CD4-positive, alpha-beta T cell (primary cell): ENCODE measurements around the gene NR5A1. TPM values are rescaled to one million over a fixed set of nuclear protein-coding genes. Genes with fewer than 3 reads are reported as not detected.

ENCODE experiments used
- ATAC-seq: fragments of 200-7000 bp; cut with Tn5 transposase; one replicate; pipeline ENCODE4 v1.10.0; 2022; ENCODE audit warnings: mild to moderate bottlenecking; ENCODE audit not compliant: poor library complexity
- CTCF ChIA-PET: fragments of 350-600 bp; sonication (Branson Sonifier 250); formaldehyde crosslinking; loops from one replicate; lab custom pipeline; 2021; ENCODE audit warnings: antibody characterized with exemption, inconsistent platforms; lab: Charles Lee
- POLR2A ChIA-PET: fragments of 350-600 bp; sonication (Branson Sonifier 250); formaldehyde crosslinking; loops from one replicate; lab custom pipeline; 2021; ENCODE audit warnings: antibody characterized with exemption, inconsistent platforms; lab: Charles Lee
- DNase-seq, 14 experiments: peaks; one replicate each; pipeline ENCODE4 v3.0.0-alpha.2; 2013 to 2020; ENCODE audit warnings: mixed read lengths in 2 of 14
- H3K27ac ChIP-seq, 2 donors: one replicate each; pipeline versions ENCODE4 v1.5.1 to v1.7.0; 2013; ENCODE audit warnings: low read length in 2 of 2, low read depth in 1 of 2, mild to moderate bottlenecking in 1 of 2
- H3K27me3 ChIP-seq, 2 experiments: 1 replicate in 1 of 2; 2 replicates in 1 of 2; pipeline versions ENCODE4 v1.6.1 to v1.7.0; 2013; ENCODE audit warnings: low read length in 2 of 2, control low read depth in 1 of 2, mild to moderate bottlenecking in 1 of 2, moderate library complexity in 1 of 2; ENCODE audit not compliant: insufficient read depth in 2 of 2, control insufficient read depth in 1 of 2
- H3K36me3 ChIP-seq: one replicate; pipeline ENCODE4 v1.6.1; 2013; ENCODE audit warnings: low read length, control low read depth; ENCODE audit not compliant: insufficient read depth
- H3K4me1 ChIP-seq: one replicate; pipeline ENCODE4 v1.6.1; 2013; ENCODE audit warnings: low read length, control low read depth; ENCODE audit not compliant: insufficient read depth
- H3K4me3 ChIP-seq: one replicate; pipeline ENCODE4 v1.5.1; 2013; ENCODE audit warnings: mild to moderate bottlenecking, low read length, moderate library complexity
- H3K9me3 ChIP-seq, 2 experiments: 1 replicate in 1 of 2; 2 replicates in 1 of 2; pipeline versions ENCODE4 v1.6.1 to v1.7.0; 2013; ENCODE audit warnings: low read length in 2 of 2, mild to moderate bottlenecking in 2 of 2, control low read depth in 1 of 2, moderate library complexity in 1 of 2; ENCODE audit not compliant: control insufficient read depth in 1 of 2, insufficient read depth in 1 of 2
- H3K27ac Mint-ChIP-seq: one replicate; pipeline ENCODE4 v1.8.0; 2020; ENCODE audit warnings: mixed read lengths
- H3K27me3 Mint-ChIP-seq: one replicate; pipeline ENCODE4 v1.8.0; 2021; ENCODE audit warnings: mixed read lengths
- H3K36me3 Mint-ChIP-seq: one replicate; pipeline ENCODE4 v1.8.0; 2021; ENCODE audit warnings: low read depth, mixed read lengths
- H3K4me1 Mint-ChIP-seq: one replicate; pipeline ENCODE4 v1.8.0; 2021; ENCODE audit warnings: low read depth, mixed read lengths
- H3K4me3 Mint-ChIP-seq: one replicate; pipeline ENCODE4 v1.8.0; 2020; ENCODE audit warnings: mild to moderate bottlenecking, mixed read lengths
- H3K9me3 Mint-ChIP-seq: one replicate; pipeline ENCODE4 v1.8.0; 2020; ENCODE audit warnings: mixed read lengths
- CTCF ChIP-seq: fragments of 200-600 bp; IDR thresholded peaks from one replicate; pipeline ENCODE4 v1.8.0; 2022; ENCODE audit warnings: antibody characterized with exemption, mild to moderate bottlenecking
- intact Hi-C, 2 experiments: fragments of 100-400 bp; cut with DNase I in 1 of 2; cut with micrococcal nuclease in 1 of 2; formaldehyde crosslinking; loops; one replicate each; pipeline versions ENCODE4 v1.15.1 to v1.9.0; 2023 to 2025; cut with DNase I, micrococcal nuclease
- total RNA-seq, 174 experiments: library from RNA in 2 of 174; stranded (reverse) in 2 of 174; gene quantifications; one replicate each; pipeline ENCODE4 v1.2.3 and lab custom pipeline; 2021 to 2026

NR5A1 gene
- total RNA-seq, 2 experiments from 2014 or later = not detected

GRCh38 chr9:124520206-124520596 is 13.0 kb upstream of the NR5A1 start:
- H3K27me3 ChIP-seq = peaks cover 0 to 3% of the 10 kb centered on the region in 2 experiments
- H3K36me3 Mint-ChIP-seq = no peaks in the 10 kb centered on the region
- peaks cover 19% of the 10 kb centered on the region for H3K27me3 Mint-ChIP-seq
- no peak overlapping the region for H3K27ac ChIP-seq
- intact Hi-C loops = no loop called here
- H3K9me3 ChIP-seq = peaks cover 0 to 5% of the 10 kb centered on the region in 2 experiments
- no peaks in the 10 kb centered on the region for H3K9me3 Mint-ChIP-seq
- no peak for DNase-seq
- H3K4me1 Mint-ChIP-seq = no peaks in the 10 kb centered on the region
- no peak overlapping the region for H3K27ac Mint-ChIP-seq
- no peak overlapping the region for H3K4me3 ChIP-seq
- POLR2A ChIA-PET = no interaction called here
- H3K4me3 Mint-ChIP-seq = no peak overlapping the region
- TF ChIP-seq CTCF = no peak
- H3K4me1 ChIP-seq = no peaks in the 10 kb centered on the region
- CTCF ChIA-PET = no interaction called here
- ATAC-seq = no peak
- no peaks in the 10 kb centered on the region for H3K36me3 ChIP-seq

- CTCF ChIA-PET = no interaction called here
- no peak for TF ChIP-seq CTCF
- no peak for DNase-seq
- Mint-ChIP-seq H3K27ac (no peak overlapping the region), H3K4me3 (no peak overlapping the region), H3K4me1 (no peaks in the 10 kb centered on the region), H3K27me3 (peaks cover 19% of the 10 kb centered on the region), H3K36me3 (no peaks in the 10 kb centered on the region), H3K9me3 (no peaks in the 10 kb centered on the region)
- peaks cover 0 to 3% of the 10 kb centered on the region in 2 experiments for H3K27me3 ChIP-seq
- H3K4me1 ChIP-seq = no peaks in the 10 kb centered on the region
- POLR2A ChIA-PET = no interaction called here
- intact Hi-C loops = no loop called here
- H3K27ac ChIP-seq = no peak overlapping the region
- peaks cover 0 to 5% of the 10 kb centered on the region in 2 experiments for H3K9me3 ChIP-seq
- no peak overlapping the region for H3K4me3 ChIP-seq
- no peak for ATAC-seq
- H3K36me3 ChIP-seq = no peaks in the 10 kb centered on the region
Observed at GRCh38 chr9:124518116-124518515, 10.9 kb upstream of the NR5A1 start.

GRCh38 chr9:124517600-124517999 is 10.4 kb upstream of the NR5A1 start:
- no peak overlapping the region for H3K4me3 Mint-ChIP-seq
- H3K27ac Mint-ChIP-seq = no peak overlapping the region
- H3K36me3 ChIP-seq = no peaks in the 10 kb centered on the region
- peaks cover 0 to 3% of the 10 kb centered on the region in 2 experiments for H3K27me3 ChIP-seq
- no peak for TF ChIP-seq CTCF
- H3K9me3 Mint-ChIP-seq = no peaks in the 10 kb centered on the region
- ChIA-PET POLR2A (no interaction called here), CTCF (no interaction called here)
- no peak overlapping the region for H3K27ac ChIP-seq
- no peaks in the 10 kb centered on the region for H3K4me1 ChIP-seq
- no peaks in the 10 kb centered on the region for H3K4me1 Mint-ChIP-seq
- peaks cover 19% of the 10 kb centered on the region for H3K27me3 Mint-ChIP-seq
- intact Hi-C loops = no loop called here
- H3K4me3 ChIP-seq = no peak overlapping the region
- peaks cover 0 to 5% of the 10 kb centered on the region in 2 experiments for H3K9me3 ChIP-seq
- H3K36me3 Mint-ChIP-seq = no peaks in the 10 kb centered on the region
- DNase-seq = no peak
- no peak for ATAC-seq
